ENCODE measurements around the gene TMEM39A.

TMEM39A gene

DNA sequence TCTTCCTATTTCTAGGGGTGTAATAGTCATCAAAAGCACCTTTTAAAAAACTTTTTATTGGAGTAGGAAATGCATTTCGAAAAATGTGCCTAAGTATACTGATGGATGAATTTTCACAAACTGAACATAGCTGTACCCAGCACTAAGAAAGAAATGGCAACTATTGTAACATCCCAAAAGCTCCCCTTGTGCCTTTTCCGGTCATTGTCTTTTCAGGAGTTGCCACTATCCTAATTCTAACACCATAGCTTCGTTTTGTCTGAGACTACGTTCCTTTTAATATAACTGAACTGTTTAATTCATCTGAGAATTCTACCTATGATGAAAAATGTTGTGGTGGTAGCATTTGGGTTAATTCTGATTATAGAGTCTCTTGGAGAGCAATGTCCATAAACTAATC, 36.9 kb upstream of the TMEM39A start:
- Histone ChIP-seq H2AFZ (ENCODE audit: low read length) (no peak overlapping the region), H3K4me3 (ENCODE audit: low read length) (no peak overlapping the region), H3K4me1 (ENCODE audit: low read length) (0 out of 2 replicates have a peak, but pooled peaks cover 6% of the 10 kb centered on the region), H3K4me2 (ENCODE audit: low read depth, low read length) (no peak overlapping the region), H3K9me3 (replicated peaks; ENCODE audit: insufficient read depth, low read length) (no peaks in the 10 kb centered on the region), H4K20me1 (ENCODE audit: insufficient read depth, low read length) (no peaks in the 10 kb centered on the region), H3K27ac (ENCODE audit: low read length) (no peak overlapping the region), H3K36me3 (replicated peaks; ENCODE audit: insufficient read depth, low read length) (0 out of 2 replicates have a peak, but pooled peaks cover 3% of the 10 kb centered on the region), H3F3A (ENCODE audit: insufficient read depth, low read length) (no peaks in the 10 kb centered on the region), H3K79me2 (ENCODE audit: low read length) (peaks cover 26% of the 10 kb centered on the region), H3K9ac (ENCODE audit: low read length) (no peak overlapping the region), H3K9me2 (replicated peaks; ENCODE audit: insufficient read depth, low read length) (no peaks in the 10 kb centered on the region), H3K27me3 (replicated peaks; ENCODE audit: insufficient read depth, low read length) (no peaks in the 10 kb centered on the region)
- no peak for TF ChIP-seq EZH2 (optimal IDR thresholded peaks at IDR 0.05; ENCODE audit: low read depth, low read length)
- TF ChIP-seq, protein P1, sequence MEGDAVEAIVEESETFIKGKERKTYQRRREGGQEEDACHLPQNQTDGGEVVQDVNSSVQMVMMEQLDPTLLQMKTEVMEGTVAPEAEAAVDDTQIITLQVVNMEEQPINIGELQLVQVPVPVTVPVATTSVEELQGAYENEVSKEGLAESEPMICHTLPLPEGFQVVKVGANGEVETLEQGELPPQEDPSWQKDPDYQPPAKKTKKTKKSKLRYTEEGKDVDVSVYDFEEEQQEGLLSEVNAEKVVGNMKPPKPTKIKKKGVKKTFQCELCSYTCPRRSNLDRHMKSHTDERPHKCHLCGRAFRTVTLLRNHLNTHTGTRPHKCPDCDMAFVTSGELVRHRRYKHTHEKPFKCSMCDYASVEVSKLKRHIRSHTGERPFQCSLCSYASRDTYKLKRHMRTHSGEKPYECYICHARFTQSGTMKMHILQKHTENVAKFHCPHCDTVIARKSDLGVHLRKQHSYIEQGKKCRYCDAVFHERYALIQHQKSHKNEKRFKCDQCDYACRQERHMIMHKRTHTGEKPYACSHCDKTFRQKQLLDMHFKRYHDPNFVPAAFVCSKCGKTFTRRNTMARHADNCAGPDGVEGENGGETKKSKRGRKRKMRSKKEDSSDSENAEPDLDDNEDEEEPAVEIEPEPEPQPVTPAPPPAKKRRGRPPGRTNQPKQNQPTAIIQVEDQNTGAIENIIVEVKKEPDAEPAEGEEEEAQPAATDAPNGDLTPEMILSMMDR (IDR thresholded peaks at IDR 0.05; ENCODE audit: low read length) = no peak
- DNase-seq = no peak

DNA sequence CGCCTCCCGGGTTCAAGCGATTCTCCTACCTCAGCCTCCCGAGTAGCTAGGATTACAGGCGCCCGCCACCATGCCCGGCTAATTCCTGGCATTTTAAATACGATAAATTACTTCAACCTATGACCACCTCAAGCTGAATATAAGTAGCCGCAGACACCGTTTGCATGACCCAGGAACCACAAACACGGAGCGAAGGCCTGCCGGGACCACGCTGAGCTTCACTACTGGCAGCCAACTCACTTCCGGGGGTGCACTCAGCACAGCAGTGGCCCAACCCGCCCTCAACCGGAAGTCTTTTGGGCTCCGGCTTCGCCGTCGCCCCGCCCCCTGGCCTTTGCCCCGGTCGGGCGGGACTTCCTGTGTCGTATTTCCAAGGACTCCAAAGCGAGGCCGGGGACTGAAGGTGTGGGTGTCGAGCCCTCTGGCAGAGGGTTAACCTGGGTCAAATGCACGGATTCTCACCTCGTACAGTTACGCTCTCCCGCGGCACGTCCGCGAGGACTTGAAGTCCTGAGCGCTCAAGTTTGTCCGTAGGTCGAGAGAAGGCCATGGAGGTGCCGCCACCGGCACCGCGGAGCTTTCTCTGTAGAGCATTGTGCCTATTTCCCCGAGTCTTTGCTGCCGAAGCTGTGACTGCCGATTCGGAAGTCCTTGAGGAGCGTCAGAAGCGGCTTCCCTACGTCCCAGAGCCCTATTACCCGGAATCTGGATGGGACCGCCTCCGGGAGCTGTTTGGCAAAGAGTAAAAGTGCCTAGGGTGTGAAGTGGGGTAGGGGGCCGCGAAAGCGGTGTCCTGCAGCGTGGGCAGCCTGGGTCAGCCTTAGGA, 35.0 kb upstream of the TMEM39A start, which contains the start of gene TIMMDC1:
Gene TIMMDC1, plus strand, starts transcription at position 362 of the 826 bp plus-strand sequence. Its CDS starts 187 bp downstream, at position 549.
- no peaks in the 10 kb centered on the region for H3K36me3 ChIP-seq (replicated peaks; ENCODE audit: insufficient read depth, low read length)
- peak within 1 kb of the TSS; percentile 76 for H3K27ac ChIP-seq (ENCODE audit: low read length)
- TF ChIP-seq EZH2phosphoT487 (IDR thresholded peaks at IDR 0.05; ENCODE audit: low read length) = no peak
- TF ChIP-seq EZH2 (optimal IDR thresholded peaks at IDR 0.05; ENCODE audit: low read depth, low read length) = no peak
- TF ChIP-seq, protein P1 (IDR thresholded peaks at IDR 0.05; ENCODE audit: low read length) = no peak
- no peaks in the 10 kb centered on the region for H3F3A ChIP-seq (ENCODE audit: insufficient read depth, low read length)
- peak; percentile 99 for DNase-seq
- peak within 1 kb of the TSS; percentile 93 for H3K9ac ChIP-seq (ENCODE audit: low read length)
- peaks cover 26% of the 10 kb centered on the region for H3K79me2 ChIP-seq (ENCODE audit: low read length)
- peak within 1 kb of the TSS; percentile 85 for H2AFZ ChIP-seq (ENCODE audit: low read length)
- no peaks in the 10 kb centered on the region for H3K9me3 ChIP-seq (replicated peaks; ENCODE audit: insufficient read depth, low read length)
- no peaks in the 10 kb centered on the region for H3K9me2 ChIP-seq (replicated peaks; ENCODE audit: insufficient read depth, low read length)
- no peaks in the 10 kb centered on the region for H4K20me1 ChIP-seq (ENCODE audit: insufficient read depth, low read length)
- peak within 1 kb of the TSS; percentile 65 for H3K4me2 ChIP-seq (ENCODE audit: low read depth, low read length)
- H3K4me3 ChIP-seq (ENCODE audit: low read length) = peak within 1 kb of the TSS; percentile 92
- H3K27me3 ChIP-seq (replicated peaks; ENCODE audit: insufficient read depth, low read length) = no peaks in the 10 kb centered on the region
- H3K4me1 ChIP-seq (ENCODE audit: low read length) = 0 out of 2 replicates have a peak, but pooled peaks cover 6% of the 10 kb centered on the region

DNA sequence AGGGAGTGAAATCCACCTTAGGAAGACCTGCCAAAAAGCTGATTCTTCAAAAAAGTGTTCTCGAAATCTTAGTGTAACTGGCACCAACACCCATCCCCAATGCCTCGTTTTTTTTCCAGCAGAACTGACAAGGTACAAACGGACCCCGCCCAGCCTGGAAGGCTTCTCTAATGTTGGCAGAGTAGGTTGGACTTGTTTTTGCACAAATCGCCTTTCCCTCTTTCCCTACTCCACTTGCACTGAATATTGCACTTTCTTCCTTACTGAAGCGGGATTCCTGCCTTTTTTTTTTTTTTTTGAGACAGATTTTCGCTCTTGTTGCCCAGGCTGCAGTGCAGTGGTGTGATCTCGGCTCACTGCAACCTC, 34.4 kb upstream of the TMEM39A start:
- 0 out of 2 replicates have a peak, but pooled peaks cover 6% of the 10 kb centered on the region for H3K4me1 ChIP-seq (ENCODE audit: low read length)
- peak overlapping the region; percentile 92 for H3K4me3 ChIP-seq (ENCODE audit: low read length)
- H3K36me3 ChIP-seq (replicated peaks; ENCODE audit: insufficient read depth, low read length) = no peaks in the 10 kb centered on the region
- peaks cover 26% of the 10 kb centered on the region for H3K79me2 ChIP-seq (ENCODE audit: low read length)
- TF ChIP-seq EZH2phosphoT487 (IDR thresholded peaks at IDR 0.05; ENCODE audit: low read length) = no peak
- TF ChIP-seq, protein P1 (IDR thresholded peaks at IDR 0.05; ENCODE audit: low read length) = no peak
- TF ChIP-seq EZH2 (optimal IDR thresholded peaks at IDR 0.05; ENCODE audit: low read depth, low read length) = no peak
- H3K27ac ChIP-seq (ENCODE audit: low read length) = peak overlapping the region; percentile 36; the same call in 1 of the 2 replicates
- no peaks in the 10 kb centered on the region for H3K9me2 ChIP-seq (replicated peaks; ENCODE audit: insufficient read depth, low read length)
- peak overlapping the region; percentile 18; the same call in 1 of the 2 replicates for H2AFZ ChIP-seq (ENCODE audit: low read length)
- no peaks in the 10 kb centered on the region for H3F3A ChIP-seq (ENCODE audit: insufficient read depth, low read length)
- peak overlapping the region; percentile 57; the same call in 1 of the 2 replicates for H3K9ac ChIP-seq (ENCODE audit: low read length)
- H3K27me3 ChIP-seq (replicated peaks; ENCODE audit: insufficient read depth, low read length) = no peaks in the 10 kb centered on the region
- H3K4me2 ChIP-seq (ENCODE audit: low read depth, low read length) = peak overlapping the region; percentile 65
- no peaks in the 10 kb centered on the region for H3K9me3 ChIP-seq (replicated peaks; ENCODE audit: insufficient read depth, low read length)
- DNase-seq = no peak
- no peaks in the 10 kb centered on the region for H4K20me1 ChIP-seq (ENCODE audit: insufficient read depth, low read length)

Measured in MM.1S (cell line).